HG03103 (cell line): Measurements from ENCODE around the gene RSF1.

Experiments
- ATAC-seq: cut with Tn5 transposase; IDR thresholded peaks from one replicate; pipeline ENCODE4 v1.9.1; 2021; ENCODE audit warnings: low read depth; ENCODE audit not compliant: unreplicated experiment

Gene RSF1

DNA sequence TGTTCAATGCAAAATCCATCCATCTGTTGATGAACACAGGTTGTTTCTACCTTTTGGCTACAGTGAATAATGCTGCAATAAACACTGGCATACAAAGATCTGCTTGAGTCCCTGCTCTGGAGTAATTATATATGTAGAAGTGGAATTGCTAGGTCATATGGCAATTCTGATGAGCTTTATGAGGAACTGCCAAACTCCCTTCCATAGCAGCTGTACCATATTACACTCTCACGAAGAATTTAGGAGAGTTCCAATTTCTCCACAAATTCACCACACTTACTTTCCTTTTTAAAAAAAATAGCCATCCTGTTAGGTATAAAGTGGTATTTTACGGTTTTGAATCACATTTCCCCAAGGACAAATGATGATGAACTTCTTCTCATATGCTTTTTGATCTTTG lies 62.2 kb downstream of the RSF1 start:
- ATAC-seq: no peak

DNA sequence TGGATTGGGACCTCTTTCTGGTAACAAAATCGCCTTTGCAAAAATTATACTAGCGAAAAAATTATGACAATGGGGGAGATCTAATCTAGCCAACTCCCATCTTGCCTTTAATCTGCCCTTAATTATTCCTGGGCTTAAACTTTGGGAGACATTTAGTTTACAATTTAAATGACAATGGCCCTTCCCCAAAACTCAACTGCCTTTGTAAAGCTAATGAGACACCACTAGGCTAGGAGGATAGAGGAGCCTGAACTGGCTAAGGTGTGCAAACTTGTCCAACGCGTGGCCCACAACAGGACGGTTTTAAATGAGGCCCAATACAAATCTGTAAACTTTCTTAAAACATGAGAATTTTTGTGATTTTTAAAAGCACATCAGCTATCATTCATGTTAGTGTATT lies 67.3 kb downstream of the RSF1 start:
- no peak for ATAC-seq

DNA sequence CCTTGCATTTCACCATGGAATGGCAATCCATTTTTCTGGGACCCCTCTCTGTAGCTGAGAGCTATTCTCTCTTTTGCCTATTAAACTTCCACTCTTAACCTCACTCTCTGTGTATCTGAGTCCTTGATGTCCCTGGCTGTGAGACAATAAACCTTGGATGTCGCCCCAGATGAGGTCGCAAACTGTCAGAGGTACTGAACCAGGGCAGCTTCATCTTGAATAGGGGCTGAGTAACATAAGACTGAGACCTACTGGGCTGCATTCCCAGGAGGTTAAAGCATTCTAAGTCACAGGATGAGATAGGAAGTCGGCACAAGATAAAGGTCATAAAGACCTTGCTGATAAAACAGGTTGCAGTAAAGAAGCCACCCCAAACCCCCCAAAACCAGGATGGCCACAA lies 68.0 kb downstream of the RSF1 start:
- no peak for ATAC-seq

DNA sequence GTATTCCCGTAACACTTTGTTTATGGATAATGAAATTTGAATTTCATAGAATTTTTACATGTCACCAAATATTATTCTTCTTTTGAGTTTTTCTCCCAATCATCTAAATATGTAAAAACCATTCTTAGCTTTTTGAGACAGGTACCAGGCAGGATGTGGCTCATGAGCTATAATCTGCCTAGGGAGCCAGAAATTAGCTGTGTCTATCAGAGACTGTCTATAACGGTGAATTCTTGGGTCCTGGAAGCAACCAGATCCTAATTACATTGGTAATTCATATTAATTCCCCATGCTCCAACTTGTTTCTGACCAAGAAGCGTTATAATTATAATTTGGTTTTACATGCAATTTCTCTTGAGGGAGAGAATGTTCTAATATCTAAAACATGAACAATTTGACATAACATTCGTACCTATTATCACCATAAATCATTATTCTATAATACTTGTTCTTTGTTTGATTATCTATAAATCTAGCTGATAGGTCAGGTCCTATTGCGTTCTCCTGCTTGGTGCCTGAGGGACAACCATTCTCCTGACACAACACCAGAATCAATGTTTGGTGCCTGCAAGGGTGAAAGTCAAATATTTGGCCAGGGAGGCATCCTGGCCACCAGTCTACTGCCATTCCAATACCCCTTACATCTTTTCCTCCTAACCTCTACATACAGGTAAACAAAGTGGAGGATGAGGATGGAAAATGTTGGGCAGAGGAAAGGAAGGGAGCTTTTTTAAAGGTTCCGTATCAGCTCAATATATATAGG lies 69.9 kb downstream of the RSF1 start:
- ATAC-seq: no peak

DNA sequence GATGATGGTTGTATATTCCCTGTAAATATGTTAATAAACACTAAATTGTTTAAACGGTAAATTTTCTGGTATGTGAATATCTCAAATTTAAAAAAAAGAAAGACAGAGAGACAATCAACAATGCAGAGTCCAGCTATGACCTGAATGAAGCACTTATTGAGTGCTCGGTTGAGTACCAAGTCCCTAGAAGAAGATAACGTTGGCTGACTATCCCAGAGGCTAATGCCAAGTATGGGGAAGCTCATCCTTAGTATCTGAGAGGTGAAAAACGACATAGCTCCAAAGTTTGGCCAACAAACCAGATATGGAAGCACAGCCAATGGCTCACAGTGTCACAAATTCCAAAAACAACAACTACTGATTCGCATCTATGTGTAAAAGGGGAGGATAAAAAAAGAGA lies 71.3 kb downstream of the RSF1 start:
- no peak for ATAC-seq

DNA sequence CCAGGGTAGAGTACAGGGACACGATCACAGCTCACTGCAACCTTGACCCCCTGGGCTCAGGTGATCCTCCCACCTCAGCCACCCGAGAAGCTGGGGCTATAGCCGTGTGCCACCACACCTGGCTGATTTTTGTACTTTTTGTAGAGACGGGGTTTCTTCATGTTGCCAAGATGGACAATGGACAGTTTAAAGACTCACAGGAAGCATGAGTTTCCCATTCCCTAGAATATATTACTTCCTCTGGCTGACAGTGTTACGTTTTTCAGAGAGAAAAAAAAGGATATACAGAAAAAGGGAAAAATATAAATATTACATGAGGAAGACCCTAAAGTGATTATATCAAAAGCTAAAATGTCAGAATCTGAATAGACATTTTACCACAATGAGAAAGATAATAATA lies 72.3 kb downstream of the RSF1 start:
- ATAC-seq: no peak

DNA sequence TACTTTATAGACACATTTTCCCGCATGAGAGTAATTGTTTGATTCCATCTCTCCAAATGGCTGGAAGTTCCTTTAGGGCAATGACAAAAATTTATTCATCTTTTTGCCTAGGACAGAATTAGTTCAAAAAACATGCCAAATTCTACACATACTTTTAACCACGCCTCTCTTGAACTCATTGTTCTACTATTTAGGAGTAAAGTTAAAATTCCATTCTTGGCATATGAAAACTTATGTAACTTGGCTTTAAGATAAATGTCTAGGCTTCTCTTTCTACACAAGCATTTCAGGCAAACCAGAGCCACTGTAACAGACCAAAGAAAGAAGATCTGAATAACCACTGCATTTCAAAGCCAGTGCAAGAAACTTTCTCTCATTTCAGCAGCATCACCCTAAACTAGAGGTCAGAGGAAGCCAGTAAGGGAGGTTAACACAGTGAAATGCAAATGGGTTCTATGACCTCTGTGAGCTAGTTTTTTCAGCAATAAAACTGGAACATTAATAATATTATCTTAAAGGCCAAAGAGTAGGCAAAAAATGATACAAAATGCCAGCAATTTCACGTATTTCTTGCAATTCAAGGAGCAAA lies 73.0 kb downstream of the RSF1 start:
- ATAC-seq: no peak

DNA sequence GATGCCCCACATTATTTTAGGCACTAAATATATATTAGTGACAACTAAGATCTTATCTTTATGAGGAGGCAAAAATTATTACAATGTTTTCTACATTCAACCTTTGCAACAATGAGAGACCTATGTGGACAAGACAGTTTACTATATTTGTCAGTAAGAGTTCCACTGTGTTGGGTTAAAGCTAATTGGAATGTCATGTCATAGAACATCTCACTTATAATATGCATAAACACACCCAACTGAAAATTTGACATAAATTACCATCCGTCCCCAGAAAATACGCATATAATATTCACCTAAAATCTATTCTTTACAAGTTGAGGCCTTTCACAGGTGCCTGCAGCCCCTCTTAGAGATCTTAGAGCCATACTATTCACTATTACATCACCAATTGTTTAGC lies 84.0 kb downstream of the RSF1 start:
- ATAC-seq: no peak

DNA sequence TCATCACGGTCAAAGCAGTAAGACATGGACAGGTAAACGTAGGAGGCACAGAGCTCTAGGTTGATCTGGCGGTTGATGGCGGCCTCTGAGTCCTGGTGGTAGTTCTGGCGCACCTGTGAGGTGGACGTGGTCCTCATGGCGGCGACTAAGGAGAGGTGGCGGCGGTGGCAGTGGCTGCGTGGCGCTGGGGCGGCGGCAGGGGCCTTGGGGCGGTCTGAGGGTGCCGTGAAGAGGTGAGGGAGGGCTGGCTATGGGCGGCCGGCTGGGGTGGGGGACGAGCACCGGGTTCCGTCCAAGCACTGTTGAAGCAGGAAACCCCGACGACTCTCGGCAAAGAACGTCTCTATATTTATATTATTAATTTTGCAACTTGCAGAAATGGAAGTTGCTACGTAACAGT lies 85.6 kb downstream of the RSF1 start:
- ATAC-seq: no peak

DNA sequence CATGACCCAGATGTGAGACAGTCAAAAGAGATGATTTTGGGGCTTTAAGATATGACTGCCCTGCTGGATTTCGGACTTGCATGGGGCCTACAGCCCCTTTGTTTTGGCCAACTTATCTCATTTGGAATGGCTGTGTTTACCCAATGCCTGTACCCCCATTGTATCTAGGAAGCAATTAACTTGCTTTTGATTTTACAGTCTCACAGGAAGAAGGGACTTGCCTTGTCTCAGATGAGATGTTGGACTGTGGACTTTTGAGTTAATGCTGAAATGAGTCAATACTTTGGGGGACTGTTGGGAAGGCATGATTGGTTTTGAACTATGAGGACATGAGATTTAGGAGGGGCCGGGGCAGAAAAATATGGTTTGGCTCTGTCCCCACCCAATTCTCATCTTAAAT lies 88.4 kb downstream of the RSF1 start:
- no peak for ATAC-seq

DNA sequence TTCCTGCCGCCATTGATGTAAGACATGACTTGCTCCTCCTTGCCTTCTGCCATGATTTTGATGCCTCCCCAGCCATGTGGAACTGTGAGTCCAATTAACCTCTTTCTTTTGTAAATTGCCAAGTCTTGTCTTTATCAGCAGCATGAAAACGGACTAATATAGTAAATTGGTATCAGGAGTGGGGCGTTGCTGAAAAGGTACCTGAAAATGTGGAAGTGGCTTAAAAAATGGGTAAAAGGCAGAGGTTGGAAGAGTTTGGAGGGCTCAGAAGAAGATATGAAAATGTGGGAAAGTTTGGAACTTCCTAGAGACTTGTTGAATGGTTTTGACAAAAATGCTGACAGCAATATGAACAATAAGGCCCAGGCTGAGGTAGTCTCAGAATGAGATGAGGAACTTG lies 89.7 kb downstream of the RSF1 start:
- no peak for ATAC-seq

DNA sequence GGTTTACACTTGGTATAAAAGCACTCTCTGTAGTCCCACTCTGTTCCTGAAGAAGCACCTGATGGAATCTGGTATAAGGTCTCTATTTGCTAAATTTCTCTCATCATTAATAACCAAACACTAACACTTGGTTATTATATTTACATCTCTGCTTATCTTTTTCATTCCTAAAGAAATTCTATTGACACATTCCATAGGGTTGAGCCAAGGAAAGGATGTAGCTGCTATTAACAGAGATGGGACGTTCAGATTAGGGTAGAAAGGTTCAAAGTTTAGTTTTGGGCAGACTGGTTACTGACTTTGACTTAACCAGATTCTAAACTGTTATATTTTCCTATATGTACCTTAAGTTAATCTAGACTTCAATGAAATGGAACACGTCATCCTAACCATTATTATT lies 91.5 kb downstream of the RSF1 start:
- no peak for ATAC-seq

DNA sequence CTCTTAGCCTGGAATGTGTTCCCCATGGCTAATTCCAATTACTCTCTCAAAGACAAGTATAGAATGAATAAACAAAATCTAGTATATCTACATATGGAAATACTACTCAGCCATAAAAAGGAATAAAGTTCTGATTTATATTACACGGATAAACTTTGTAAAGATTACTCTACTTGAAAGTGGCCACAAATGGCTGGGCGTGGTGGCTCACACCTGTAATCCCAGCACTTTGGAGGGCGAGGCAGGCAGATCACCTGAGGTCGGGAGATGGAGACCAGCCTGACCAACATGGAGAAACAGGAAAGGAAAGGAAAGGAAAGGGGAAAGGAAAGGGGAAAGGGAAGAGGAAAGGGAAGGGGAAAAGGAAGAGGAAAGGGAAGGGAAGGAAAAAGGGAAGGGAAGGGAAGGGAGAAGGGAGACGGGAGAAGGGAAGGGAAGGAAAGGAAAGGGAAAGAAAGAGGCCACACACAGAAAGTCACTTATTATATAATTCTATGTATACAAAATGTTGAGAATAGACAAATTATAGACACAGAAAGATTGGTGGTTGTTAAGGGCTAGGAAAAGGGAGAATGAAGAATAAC lies 92.2 kb downstream of the RSF1 start:
- ATAC-seq: no peak

DNA sequence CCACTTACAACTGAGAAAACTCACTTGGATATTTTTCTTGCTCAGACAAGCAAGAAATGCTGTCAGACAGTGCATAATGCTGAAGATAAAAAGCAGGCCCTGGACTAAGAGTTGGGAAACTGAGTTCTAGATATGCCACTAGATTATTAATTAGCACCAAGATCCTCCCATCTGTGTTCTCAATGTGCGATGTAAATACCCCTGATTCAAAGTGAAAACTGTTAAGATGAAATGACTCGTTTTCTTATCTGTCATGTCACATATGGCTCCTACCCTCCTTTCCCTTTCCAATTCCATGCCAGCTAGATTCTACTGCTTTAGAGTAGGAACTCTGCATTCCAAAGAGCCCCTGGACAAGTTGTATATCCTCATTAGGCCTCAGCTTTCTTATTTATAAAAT lies 94.0 kb downstream of the RSF1 start:
- ATAC-seq: no peak

DNA sequence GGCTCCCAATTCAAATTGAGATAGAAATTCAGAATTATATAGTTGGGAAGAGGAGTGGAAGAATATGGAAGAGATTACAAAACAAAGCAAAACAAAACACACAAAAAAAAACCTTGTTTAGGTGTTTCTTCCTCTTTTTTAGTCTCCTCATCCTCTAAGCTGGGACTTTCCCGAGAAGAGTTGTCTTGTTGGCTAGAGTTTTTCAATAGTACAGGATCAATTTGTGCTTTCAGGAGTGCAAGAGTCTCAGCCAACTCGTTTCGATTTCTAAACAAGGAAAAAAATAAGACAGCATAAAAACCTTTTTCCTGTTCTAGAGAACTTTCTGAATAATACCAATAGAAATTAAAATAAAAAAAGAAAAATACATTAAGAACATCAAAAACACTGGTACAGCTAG lies 95.1 kb downstream of the RSF1 start:
- no peak for ATAC-seq

DNA sequence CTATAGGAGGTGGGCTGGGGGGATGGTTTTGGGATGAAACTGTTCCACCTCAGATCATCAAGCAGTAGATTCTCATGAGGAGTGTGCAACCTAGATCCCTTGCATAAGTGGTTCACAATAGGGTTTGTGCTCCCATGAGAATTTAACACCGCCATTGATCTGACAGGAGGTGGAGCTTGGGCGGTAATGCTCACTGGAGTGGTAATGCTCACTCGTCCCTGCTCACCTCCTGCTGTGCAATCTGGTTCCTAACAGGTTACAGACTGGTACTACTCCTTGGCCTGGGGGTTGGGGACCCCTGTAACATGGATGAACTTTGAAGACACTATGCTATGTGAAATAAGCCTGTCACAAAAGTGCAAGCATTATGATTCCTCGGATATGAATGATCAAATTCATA lies 95.9 kb downstream of the RSF1 start:
- no peak for ATAC-seq

DNA sequence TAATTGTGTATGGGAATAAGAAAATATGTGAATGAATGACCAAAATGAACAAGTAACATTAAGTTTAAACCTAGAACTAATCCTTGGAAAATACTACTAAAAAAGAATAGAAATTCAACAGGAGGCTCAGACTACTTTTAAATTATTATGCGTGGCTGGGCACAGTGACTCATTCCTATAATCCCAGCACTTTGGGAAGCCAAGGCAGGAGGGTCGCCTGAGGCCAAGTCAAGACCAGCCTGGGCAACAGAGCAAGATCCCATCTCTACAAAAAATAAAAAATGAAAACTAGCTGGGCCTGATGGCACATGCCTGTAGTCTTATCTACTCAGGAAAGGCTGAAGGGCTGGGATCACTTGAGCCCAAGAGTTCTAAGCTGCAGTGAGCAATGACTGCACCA lies 97.5 kb downstream of the RSF1 start:
- ATAC-seq: no peak

DNA sequence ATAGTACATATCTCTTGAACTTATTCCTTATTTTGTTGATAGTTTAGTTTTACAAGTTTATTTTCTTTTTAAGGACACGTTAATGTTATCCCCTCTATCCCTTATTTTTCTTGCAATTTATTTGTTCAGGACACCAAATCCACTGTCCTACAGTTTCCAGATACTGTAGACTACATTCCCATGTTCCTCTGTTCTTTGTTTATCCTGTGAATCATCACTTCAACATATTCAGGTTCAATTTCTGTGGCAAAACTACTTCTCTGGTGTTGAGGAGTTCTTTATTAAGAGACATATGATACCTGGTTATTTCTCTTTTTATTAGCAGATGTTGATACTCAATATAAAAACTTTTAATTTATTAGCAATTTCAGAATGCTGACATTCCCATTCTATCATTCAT lies 110.2 kb downstream of the RSF1 start:
- ATAC-seq: no peak

DNA sequence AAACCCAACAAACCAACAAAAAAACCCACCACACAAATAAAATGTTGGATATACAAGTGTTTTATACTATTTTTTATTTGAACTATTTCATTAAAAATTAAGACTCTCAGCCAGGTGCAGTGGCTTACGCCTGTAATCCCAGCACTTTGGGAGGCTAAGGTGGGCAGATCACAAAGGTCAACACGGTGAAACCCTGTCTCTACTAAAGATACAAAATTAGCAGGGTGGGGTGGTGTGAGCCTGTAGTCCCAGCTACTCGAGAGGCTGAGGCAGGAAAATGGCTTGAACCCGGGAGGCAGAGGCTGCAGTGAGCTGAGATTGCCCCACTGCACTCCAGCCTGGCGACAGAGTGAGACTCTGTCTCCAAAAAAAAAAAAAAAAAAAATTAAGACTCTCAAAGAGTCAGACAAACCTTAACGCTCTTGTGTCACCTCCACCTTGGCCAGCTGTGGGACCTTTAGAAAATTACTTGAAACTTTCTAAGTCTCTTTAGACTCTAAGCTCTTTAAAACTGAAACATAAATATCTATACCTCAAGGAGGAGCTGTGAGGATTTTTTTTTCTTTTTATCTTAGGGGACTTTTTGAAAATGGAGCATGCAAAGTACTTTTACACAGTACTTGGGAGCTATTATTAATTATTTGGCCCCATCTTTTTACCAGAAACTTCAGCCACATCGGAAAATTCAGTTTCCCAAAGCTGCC lies 114.5 kb downstream of the RSF1 start:
- no peak for ATAC-seq

DNA sequence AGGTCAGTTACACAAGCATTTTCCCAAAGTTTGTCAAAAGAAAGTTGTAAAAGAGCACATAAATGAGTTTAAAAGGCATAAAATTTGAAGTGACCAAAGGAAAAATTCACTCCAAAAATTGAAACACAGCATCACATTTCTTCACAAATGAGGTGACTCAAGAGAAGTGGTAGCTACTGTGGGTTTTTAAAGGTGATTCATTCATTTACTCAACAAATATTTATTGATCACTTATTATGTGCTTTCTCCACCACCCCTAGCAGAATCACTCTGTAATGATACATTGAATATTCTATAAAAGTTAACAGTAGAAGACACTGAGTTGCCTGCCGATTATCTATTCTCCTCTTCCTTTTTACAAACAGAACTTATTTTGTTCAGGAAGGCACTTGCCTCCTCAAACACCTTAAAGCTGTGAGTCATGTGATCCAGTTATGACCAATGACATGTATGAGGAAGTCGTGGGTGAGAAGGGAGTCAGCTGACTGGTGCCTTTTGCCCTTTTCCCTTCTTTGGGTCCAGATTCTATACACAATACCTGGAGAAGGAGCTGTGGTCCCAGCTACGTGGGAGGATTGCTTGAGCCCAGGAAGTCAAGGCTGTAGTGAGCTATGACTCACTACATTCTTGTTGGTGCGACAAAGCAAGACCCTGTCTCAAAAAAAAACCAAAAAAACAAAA lies 115.2 kb downstream of the RSF1 start:
- ATAC-seq: no peak

DNA sequence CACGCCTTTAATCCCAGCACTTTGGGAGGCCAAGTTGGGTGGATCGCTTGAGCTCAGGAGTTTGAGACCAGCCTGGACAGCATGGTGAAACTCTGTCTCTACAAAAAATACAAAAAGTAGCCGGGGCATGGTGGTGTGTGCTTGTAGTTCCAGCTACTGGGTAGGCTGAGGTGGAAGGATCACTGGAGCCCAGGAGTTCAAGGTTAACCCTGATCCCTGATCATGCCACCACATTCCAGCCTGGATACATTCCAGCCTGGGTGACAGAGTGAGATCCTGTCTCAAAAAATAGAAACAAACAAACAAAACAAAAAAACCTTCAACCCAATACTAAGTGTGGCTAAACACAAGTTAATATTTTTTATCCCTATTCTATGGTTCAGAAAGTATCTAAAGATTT lies 116.5 kb downstream of the RSF1 start:
- ATAC-seq: no peak
